HG03442 (cell line): ENCODE results near the gene TESK2.
"Not testable (repeated sequence)": the region's sequence is repeated elsewhere in the genome, so short reads cannot be mapped to it uniquely, and the experiment has no call there.

Source experiments
- ATAC-seq: cut with Tn5 transposase; IDR thresholded peaks from one replicate; pipeline ENCODE4 v1.9.1; 2021; ENCODE audit warnings: mild to moderate bottlenecking, moderate library complexity; ENCODE audit not compliant: unreplicated experiment

TESK2 gene

GRCh38 chr1:45490626-45491486 is at the start of gene TESK2:
TESK2 (minus strand) TSS chr1:45491163; CDS start chr1:45457785, 33,378 bp downstream.
- peak; percentile 85 for ATAC-seq

- ATAC-seq = no peak
Observed at GRCh38 chr1:45536886-45537285, 45.9 kb upstream of the TESK2 start.

- ATAC-seq = no peak
Observed at GRCh38 chr1:45535988-45536766, 45.2 kb upstream of the TESK2 start.

GRCh38 chr1:45531873-45532272 is 40.9 kb upstream of the TESK2 start:
- no peak for ATAC-seq

- ATAC-seq = no peak
Observed at GRCh38 chr1:45530632-45531135, 39.7 kb upstream of the TESK2 start.

- ATAC-seq = no peak
Observed at GRCh38 chr1:45526135-45526644, 35.2 kb upstream of the TESK2 start.

- not testable (repeated sequence) for ATAC-seq
Observed at GRCh38 chr1:45523975-45524374, 33.0 kb upstream of the TESK2 start.

- not testable (repeated sequence) for ATAC-seq
Observed at GRCh38 chr1:45523516-45523915, 32.6 kb upstream of the TESK2 start.

GRCh38 chr1:45522324-45523104 is 31.6 kb upstream of the TESK2 start:
- ATAC-seq = no peak

- ATAC-seq = peak; percentile 78
Observed at GRCh38 chr1:45521413-45522323, 30.7 kb upstream of the TESK2 start, which contains the start of gene PRDX1. PRDX1 (minus strand) TSS chr1:45521884; CDS start chr1:45519043, 2,841 bp downstream.

GRCh38 chr1:45519774-45520173 is 28.8 kb upstream of the TESK2 start:
- ATAC-seq = not testable (repeated sequence)

- ATAC-seq = no peak
Observed at GRCh38 chr1:45518910-45519309, 27.9 kb upstream of the TESK2 start.

- not testable (repeated sequence) for ATAC-seq
Observed at GRCh38 chr1:45518366-45518765, 27.4 kb upstream of the TESK2 start.

- no peak for ATAC-seq
Observed at GRCh38 chr1:45516465-45516864, 25.5 kb upstream of the TESK2 start.

- no peak for ATAC-seq
Observed at GRCh38 chr1:45516036-45516435, 25.1 kb upstream of the TESK2 start.

- not testable (repeated sequence) for ATAC-seq
Observed at GRCh38 chr1:45513532-45514260, 22.7 kb upstream of the TESK2 start.

GRCh38 chr1:45512641-45513054 is 21.7 kb upstream of the TESK2 start:
- ATAC-seq = no peak

GRCh38 chr1:45510972-45511527 is 20.1 kb upstream of the TESK2 start:
- no peak for ATAC-seq
